Right renal pelvis (tissue), 4 donors: ENCODE measurements around the gene HCFC2. TPM values are rescaled to one million over a fixed set of nuclear protein-coding genes. Genes with fewer than 3 reads are reported as not detected.

Experiments used
- DNase-seq, 4 donors: peaks; one replicate each; pipeline ENCODE4 v3.0.0-alpha.2; 2013; ENCODE audit warnings: low read depth in 4 of 4, low spot score in 3 of 4, missing footprints in 1 of 4
- polyA plus RNA-seq, 4 donors: library from polyadenylated mRNA; unstranded; fragments of 120-200 nt; gene quantifications; one replicate each; pipeline ENCODE4 v1.2.1, GENCODE V29; 2013; ENCODE audit not compliant: insufficient read length in 4 of 4

Gene HCFC2
- polyA plus RNA-seq, 4 donors, result 13.6 to 19.4 (median 18.1) TPM

DNA sequence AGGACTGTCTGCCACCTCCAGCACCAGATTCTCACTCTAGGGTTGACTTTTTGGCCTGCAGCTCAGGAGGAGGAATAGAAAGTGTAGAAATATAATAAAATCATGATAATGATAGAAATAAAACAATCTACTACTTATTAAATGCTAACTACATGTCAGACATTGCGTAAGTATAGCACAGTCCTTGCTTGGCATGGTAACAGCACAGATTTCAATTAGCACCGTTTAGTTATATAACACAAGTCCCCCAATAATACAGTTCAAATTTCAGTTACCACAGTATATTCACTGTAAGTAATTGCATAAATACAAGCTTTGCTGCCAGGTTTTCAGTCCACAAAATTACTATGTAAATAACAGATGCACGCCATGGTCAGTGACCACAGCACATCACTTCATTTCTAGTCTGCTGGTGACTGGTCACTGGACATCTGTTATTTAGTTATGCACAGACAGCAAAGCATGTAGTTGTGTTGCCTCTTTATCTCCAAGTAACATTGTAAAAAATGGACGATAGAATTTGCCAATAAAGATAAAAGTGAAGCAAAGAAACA, 7.8 kb upstream of the HCFC2 start:
- no peak for DNase-seq

DNA sequence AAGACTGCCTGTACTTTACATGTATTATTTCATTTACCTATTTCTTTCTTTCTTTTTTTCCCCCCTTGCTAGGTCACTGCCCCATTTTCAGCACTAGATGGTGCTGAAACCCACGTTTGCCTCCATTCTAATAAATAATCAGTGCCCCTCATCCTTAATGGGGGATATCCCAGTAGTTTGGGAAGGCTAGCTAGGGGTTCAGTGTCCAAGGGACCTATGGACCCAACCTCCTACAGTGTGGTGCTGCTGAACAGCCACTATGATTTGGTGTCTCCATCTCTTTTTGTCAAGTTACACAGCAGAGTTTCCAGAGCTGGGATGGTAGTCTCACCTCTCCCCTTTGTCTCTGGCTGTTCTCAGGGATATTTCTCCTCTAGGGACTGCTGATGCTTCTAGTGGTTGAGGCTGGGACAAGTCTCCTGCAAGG, 6.5 kb upstream of the HCFC2 start:
- DNase-seq, result no peak

GRCh38 chr12:104058802-104059201, 5.5 kb upstream of the HCFC2 start:
- DNase-seq, result no peak

DNA sequence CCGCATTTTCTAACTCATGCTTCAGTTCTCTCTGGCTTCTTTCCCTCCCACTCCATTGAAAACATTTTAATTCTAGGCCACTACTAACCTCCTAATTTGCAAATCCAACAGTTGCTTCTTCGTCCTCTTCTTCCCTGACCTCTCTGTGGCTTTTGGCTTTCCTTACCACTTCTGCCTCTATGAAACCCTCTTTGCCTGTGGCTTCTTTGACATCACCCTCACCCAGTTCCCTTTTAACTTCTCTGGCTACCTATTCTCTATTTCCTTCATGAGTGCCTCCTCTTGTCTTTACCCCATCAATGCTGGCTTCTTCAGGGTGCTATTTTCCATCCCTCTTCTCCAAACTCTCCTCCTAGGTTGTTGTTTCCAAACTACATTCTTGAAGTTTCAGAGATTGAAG, 4.4 kb upstream of the HCFC2 start:
- no peak for DNase-seq

DNA sequence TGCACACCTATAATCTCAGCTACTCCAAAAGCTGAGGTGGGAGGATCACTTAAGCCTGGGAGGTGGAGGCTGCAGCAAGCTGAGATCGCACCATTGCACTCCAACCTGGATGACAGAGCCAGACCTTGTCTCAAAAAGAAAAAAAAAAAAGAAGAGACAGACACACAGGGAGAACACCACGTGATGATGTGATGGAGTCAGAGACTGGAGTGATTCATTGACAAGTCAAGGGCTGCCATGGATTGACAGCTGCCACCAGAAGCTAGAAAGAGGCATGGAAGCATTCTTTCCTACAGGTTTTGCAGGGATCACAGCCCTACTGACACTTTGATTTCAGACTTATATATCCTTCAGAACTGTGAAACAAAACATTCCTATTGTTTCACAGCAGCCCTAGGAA, 3.5 kb upstream of the HCFC2 start:
- DNase-seq, result no peak

GRCh38 chr12:104063712-104064030, 660 bp upstream of the HCFC2 start:
- peak in 1 of 4 donors; percentile 15 for DNase-seq

- DNase-seq, result peak in 1 of 4 donors; percentile 7
Measured at GRCh38 chr12:104064842-104065427, 604 bp downstream of the HCFC2 start.

DNA sequence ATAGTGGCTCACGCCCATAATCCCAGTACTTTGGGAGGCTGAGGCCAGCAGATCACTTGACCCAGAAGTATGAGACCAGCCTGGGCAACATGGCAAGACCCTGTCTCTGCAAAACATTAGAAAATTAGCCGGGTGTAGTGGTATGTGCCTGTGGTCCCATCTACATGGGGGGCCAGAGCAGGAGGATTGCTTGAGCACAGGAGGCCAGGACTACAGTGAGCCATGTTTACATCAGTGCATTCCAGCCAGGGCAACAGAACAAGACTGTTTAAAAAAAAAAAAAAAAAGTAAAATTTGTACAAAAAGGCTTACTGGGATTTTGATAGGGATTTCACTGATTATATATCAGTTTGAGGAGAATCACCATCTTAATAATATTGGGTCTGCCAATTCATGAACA, 7.8 kb downstream of the HCFC2 start:
- DNase-seq, result no peak

DNA sequence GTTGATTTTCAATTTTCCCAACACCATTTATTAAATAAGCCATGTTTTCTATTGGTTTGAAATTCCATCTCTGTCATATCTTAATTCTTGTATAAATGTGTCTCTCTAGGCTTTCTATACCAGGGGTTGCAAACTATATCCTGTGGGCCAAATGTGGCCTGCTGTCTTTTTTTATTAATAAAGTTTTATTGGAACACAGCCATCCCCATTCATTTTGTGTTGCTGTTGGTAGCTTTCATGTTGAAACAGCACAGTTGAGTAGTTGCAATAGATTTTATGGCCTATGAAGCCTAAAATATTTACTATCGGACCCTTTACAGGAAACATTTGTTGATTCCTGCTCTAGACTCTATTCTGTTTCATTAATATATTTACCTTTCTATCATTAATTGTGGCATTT, 9.4 kb downstream of the HCFC2 start:
- DNase-seq, result no peak

DNA sequence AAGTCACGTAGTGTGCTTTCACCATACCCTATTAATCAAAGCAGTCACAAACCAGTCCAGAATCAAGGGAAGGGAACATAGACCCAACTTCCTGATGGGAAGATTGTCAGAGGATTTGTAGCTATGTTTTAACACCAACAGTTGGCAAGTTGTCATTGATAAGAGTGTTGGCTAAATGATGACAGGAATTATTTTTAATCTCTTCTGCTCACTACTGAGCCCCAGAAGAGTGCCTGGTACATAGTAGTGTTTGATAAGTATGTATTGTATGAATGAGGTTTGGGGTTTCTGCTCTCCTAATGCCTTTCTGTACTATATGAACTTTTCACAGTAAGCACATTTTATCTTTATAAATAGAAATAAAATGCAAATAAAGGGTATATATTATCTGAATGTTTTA, 14.7 kb downstream of the HCFC2 start:
- DNase-seq, result no peak

DNA sequence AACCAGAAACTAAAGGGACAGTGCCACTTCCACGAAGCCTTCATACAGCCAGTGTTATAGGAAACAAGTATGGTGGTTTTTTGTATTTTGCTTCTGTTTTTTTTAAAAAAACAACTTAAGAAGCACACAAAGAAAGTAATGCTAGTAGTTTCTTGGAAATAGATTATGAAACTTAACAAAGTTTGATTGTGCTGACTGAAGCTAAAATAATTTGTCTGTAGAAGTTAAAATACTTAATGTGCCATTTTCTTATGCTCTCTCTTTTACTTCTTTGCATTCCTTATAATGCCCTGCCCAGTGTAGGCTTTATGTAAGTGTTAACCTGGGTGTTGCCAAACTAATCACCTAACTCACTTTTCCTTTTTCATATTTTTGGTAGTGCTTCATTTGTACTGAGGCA, 16.4 kb downstream of the HCFC2 start:
- DNase-seq, result no peak

- no peak for DNase-seq
Measured at GRCh38 chr12:104083769-104084475, 19.6 kb downstream of the HCFC2 start.

DNA sequence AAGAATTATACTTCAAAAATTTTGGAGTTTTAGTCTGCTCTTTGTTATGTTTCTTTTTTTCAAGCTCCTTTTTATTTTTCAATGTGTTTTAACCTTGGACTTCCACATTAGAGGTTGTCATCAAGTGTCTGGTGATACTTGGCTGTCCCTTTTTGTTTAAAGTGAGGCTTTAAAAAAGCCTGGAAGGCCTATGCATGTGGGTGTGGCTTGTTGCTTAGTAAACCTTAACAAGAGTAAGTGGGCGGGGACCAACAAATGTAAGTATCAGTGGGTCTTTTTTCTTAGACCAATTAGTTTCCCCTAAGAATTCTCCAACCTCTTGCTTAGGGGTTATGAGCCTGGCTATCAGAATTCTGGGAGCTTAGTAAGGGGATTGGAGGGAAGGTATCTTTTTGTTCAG, 26.4 kb downstream of the HCFC2 start:
- no peak for DNase-seq

DNA sequence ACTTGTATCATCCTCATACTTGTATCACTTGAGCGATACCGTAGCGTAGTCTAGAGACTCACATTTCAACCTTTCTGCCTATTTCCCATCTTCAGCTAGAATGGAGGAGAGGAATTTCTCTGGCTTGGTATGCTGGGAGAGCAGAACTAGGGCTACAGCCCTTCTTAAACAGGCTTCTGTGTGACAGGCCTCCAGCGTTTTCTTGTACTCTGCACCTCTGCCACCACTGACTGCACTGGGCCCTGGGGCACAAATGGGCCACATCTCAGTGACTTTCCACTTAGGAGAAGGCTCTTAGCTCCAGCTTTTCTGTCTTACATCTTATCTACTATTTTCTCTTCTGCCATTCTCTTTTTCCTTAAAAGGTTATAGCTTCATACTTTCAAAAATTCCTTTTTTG, 26.8 kb downstream of the HCFC2 start:
- no peak for DNase-seq

GRCh38 chr12:104094284-104094683, 30.0 kb downstream of the HCFC2 start:
- DNase-seq, result no peak

DNA sequence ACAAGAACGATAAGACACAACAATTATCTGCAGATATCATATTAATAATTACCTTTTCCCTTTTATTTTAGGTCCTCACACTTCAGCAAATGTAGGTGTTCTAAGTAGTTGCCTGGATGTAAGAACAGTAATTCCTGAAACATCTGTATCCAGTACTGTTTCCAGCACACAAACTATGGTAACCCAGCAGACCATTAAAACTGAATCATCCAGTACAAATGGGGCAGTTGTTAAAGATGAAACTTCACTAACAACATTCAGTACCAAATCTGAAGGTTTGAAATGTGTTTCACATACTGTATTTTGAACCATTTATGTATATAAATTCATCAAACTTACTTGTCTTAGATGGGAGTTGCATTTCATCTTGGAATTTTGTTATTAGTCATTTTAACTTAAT, 31.0 kb downstream of the HCFC2 start:
- no peak for DNase-seq

DNA sequence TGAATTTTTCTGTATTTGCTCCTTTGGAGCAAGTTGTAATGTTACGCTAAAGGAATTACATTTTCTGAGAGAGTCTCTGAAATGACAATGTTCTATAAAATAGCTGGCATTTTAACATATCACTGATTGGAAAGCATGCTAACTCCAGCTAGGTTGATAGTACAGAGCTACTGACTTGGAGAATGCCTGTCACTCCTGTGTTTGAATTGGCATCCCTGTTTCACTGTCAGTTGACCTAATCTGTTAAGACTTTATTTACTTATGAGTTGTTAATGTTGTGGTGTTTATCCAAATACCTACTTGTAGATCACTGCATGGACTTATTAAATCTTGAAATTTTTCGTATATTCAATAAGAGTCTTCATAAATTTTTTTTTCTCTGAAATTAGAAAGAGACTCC, 33.6 kb downstream of the HCFC2 start:
- DNase-seq, result no peak

GRCh38 chr12:104105461-104105860, 41.1 kb downstream of the HCFC2 start:
- DNase-seq, result no peak

DNA sequence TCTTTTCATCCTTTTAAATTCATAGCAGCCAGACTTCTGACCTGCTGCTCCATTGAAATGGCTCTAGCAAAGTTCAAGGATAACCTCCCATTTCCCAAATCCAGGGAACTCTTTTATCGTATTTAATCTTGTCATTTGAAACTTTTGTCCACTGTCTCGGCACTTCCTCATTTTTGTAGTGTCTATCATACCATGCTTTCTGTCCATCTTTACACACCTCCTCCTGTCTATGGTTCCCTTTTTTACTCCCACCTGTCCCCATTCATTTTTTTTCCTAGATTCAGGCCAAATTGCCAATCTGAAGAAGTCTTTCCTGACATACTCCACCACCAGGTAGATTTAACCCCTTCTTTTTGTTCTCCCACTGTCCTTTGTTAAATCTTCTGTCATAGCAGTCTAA, 42.6 kb downstream of the HCFC2 start:
- no peak for DNase-seq

GRCh38 chr12:104108755-104109445, 44.6 kb downstream of the HCFC2 start:
- DNase-seq, result peak; percentile 74 to 77 (median 75)

- no peak for DNase-seq
Measured at GRCh38 chr12:104109446-104110271, 45.3 kb downstream of the HCFC2 start.
